Measurements from ENCODE around the gene DPYSL4.

- TF ChIP-seq CTCF (IDR thresholded peaks at IDR 0.05), result no peak
- TF ChIP-seq POLR2A (IDR thresholded peaks at IDR 0.05), result no peak
These were observed 33.7 kb upstream of the DPYSL4 start for GRCh38 chr10:132152896-132153580.
